ENCODE results near the gene PRDM7.
A peak's percentile ranks its signal among the peaks of the same experiment; 100 is the strongest.
"Not testable (repeated sequence)": the region's sequence is repeated elsewhere in the genome, so short reads cannot be mapped to it uniquely, and the experiment has no call there.

PRDM7 gene

DNA sequence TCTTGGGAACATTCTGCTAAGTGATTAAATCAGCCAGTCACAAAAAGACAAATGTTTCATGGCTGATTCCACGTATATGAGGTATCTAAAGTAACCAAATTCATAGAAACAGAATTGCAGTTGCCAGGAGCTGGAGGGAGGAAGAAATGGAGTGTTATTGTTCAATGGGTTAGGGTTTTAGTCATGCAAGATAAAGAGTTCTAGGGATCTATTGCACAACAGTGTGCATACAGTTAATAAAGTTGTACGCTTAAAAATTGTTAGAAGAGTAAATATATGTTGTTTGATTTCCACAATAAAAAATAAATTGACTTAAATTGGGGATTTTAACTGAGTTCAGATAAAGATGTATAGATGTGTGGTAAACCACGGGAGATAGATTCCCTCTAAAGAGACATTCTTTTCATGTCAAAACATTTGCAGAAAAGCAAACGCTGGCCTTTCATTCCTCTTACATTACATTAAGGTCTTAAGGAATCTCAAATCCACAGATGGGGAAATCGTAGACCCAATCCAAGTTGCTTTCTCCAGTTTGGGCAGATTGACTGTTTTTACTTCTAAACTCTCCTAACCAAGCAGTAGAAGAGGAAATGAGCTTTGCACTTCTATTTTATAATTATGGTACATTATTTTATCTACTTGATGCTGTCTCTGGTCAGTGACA, 4.6 kb downstream of the PRDM7 start:
- no peaks in the 10 kb centered on the region for H3K36me3 ChIP-seq
- H3K4me3 ChIP-seq = no peak overlapping the region
- H3K27ac ChIP-seq = no peak overlapping the region
- peaks cover 18 to 31% (median 26%) of the 10 kb centered on the region in 10 experiments for H3K4me1 ChIP-seq
- H3K9ac ChIP-seq = no peak overlapping the region
- peak in 1 of 11 experiments; percentile 21; a peak in 1 of 22 replicates for TF ChIP-seq Cebpa-rat (IDR thresholded peaks at IDR 0.05)
- no peaks in the 10 kb centered on the region for H3K27me3 ChIP-seq
- H3K9me3 ChIP-seq (replicated peaks in 1 of 11) = peaks cover 5 to 15% (median 9%) of the 10 kb centered on the region in 11 experiments; a peak in 18 of 22 replicates
- H3K4me2 ChIP-seq = no peak overlapping the region
- no peaks in the 10 kb centered on the region for H4K20me1 ChIP-seq

DNA sequence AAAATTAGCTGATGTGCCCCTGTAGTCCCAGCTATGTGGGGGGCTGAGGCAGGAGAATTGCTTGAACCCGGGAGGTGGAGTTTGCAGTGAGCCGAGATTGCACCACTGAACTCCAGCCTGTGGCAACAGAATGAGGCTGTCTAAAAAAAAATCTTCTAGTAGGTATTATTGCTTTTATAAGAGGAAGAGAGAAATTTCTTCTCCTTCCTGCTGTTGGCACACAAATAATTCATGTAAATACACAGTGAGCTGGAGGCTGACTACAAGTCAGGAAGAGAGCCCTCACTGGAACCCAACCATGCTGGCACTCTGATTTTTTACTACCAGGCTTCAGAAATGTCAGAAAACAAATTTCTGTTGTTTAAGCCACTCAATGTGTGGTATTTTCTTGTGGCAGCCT, 6.7 kb downstream of the PRDM7 start:
- Histone ChIP-seq H4K20me1 (no peaks in the 10 kb centered on the region), H3K9ac (peak overlapping the region in 6 of 11 experiments; percentile 1 to 58 (median 25); a peak in 8 of 22 replicates), H3K4me2 (peak overlapping the region; percentile 42 to 80 (median 60)), H3K36me3 (no peaks in the 10 kb centered on the region), H3K9me3 (replicated peaks in 1 of 11) (peaks cover 5 to 15% (median 9%) of the 10 kb centered on the region in 11 experiments; a peak in 18 of 22 replicates), H3K27ac (peak overlapping the region in 10 of 11 experiments; percentile 17 to 74 (median 56); a peak in 17 of 22 replicates), H3K4me1 (peaks cover 10 to 24% (median 18%) of the 10 kb centered on the region in 10 experiments), H3K4me3 (peak overlapping the region in 1 of 10 experiments; percentile 31; a peak in 1 of 20 replicates), H3K27me3 (no peaks in the 10 kb centered on the region)
- TF ChIP-seq Cebpa-rat (IDR thresholded peaks at IDR 0.05) = peak in 3 of 11 experiments; percentile 38 to 58 (median 38); a peak in 2 of 22 replicates

DNA sequence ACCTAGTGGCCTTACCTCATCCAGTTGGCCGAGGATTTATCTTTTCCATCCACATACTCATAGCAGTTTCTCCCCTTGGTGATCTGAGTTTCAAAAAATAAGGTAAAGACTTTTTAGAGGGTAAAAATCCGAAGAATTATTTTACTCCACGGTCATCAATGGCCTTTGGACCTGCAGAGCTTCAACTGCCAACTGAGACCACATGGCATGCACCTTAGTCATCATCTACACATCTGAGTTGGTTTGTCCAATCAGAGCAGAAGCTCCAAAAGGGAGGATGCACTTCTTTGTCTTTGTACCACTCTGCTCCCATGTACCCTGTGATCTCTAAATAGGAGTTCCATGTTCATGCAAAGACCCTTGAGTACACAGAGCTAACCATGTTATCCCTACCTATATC, 15.7 kb downstream of the PRDM7 start:
- peaks cover 0 to 7% (median under 1%) of the 10 kb centered on the region in 11 experiments; a peak in 8 of 22 replicates for H3K9me3 ChIP-seq (replicated peaks in 1 of 11)
- H3K9ac ChIP-seq = no peak overlapping the region

DNA sequence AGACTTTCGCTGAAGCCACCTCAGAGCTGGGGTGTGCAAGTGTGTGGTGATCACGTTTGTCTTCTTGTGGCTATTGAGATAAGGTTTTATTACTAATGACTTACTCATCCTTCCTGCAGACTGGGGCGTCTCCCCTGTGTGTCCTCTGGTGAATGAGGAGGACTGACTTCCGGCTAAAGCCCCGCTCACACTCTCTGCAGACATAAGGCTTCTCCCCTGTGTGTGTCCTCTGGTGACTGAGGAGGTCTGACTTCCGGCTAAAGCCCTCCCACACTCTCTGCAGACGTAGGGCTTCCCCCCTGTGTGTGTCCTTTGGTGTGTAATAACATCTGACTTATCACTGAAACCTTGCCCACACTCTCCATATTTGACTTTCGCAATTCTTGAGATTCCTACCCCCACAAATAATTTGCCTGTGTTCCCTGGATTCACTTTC, 19.4 kb downstream of the PRDM7 start:
- peaks cover 31 to 43% (median 37%) of the 10 kb centered on the region in 11 experiments for H3K9me3 ChIP-seq (replicated peaks in 1 of 11)
- no peak overlapping the region for H3K4me3 ChIP-seq
- H3K27ac ChIP-seq = no peak overlapping the region
- peaks cover 0 to 5% (median 0%) of the 10 kb centered on the region in 11 experiments; a peak in 1 of 22 replicates for H3K36me3 ChIP-seq
- TF ChIP-seq Cebpa-rat (IDR thresholded peaks at IDR 0.05) = no peak
- peak overlapping the region in 3 of 11 experiments; percentile 28 to 52 (median 41); a peak in 6 of 22 replicates for H3K4me2 ChIP-seq
- no peaks in the 10 kb centered on the region for H4K20me1 ChIP-seq
- H3K4me1 ChIP-seq = peaks cover 0 to 30% (median 0%) of the 10 kb centered on the region in 10 experiments; a peak in 7 of 20 replicates
- no peaks in the 10 kb centered on the region for H3K27me3 ChIP-seq
- no peak overlapping the region for H3K9ac ChIP-seq

More for the DNA sequence above, 15.7 kb downstream of the PRDM7 start:
- Histone ChIP-seq H3K4me3 (no peak overlapping the region), H3K4me2 (peak overlapping the region in 3 of 11 experiments; percentile 22 to 33 (median 27); a peak in 5 of 22 replicates), H3K36me3 (no peaks in the 10 kb centered on the region), H3K27me3 (no peaks in the 10 kb centered on the region), H3K4me1 (peaks cover 0 to 30% (median 0%) of the 10 kb centered on the region in 10 experiments; a peak in 7 of 20 replicates), H3K27ac (no peak overlapping the region), H4K20me1 (no peaks in the 10 kb centered on the region)
- no peak for TF ChIP-seq Cebpa-rat (IDR thresholded peaks at IDR 0.05)

DNA sequence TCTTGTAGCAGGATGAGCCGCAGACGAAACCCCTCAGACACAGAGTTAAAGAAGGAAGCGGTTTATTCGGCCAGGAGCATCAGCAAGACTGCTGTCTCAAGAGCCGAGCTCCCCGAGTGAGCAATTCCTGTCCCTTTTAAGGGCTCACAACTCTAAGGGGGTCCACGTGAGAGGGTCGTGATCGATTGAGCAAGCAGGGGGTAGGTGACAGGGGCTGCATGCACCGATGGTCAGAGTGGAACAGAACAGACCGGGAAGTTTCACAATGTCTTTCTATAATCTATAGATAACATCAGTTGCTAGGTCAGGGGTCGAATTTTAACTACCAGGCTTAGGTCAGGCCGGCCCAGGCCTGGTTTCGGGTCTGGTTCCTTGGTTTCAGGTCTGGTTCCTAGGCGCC, 20.6 kb downstream of the PRDM7 start:
- not testable (repeated sequence) for H4K20me1 ChIP-seq, H3K4me2 ChIP-seq, H3K9ac ChIP-seq, H3K4me3 ChIP-seq, H3K27ac ChIP-seq, H3K36me3 ChIP-seq, H3K27me3 ChIP-seq
- H3K9me3 ChIP-seq (replicated peaks in 1 of 11) = peaks cover 31 to 50% (median 39%) of the 10 kb centered on the region in 11 experiments
- peaks cover 0 to 26% (median 0%) of the 10 kb centered on the region in 10 experiments; a peak in 7 of 20 replicates for H3K4me1 ChIP-seq

DNA sequence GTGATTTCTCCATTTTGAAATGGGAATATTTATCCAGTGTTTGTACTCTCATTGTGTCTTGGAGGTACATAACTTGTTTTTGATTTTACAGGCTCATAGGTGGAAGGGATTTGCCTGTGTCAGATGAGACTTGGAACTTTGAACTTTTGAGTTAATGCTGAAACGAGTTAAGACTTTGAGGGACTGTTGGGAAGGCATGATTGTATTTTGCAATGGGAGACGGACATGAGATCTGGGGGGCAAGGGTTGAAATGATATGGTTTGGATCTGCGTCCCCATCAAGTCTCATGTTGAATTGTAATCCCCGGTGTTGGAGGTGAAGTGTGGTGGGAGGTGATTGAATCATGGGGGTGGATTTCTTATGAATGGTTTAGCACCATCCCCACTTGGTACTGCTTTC, 21.8 kb downstream of the PRDM7 start:
- H3K9me3 ChIP-seq (replicated peaks in 1 of 11) = peaks cover 31 to 50% (median 39%) of the 10 kb centered on the region in 11 experiments
- H3K4me3 ChIP-seq = 0 out of 20 replicates have a peak overlapping the region, but pooled peaks of 1 of the 10 experiments have one; percentile 17
- peaks cover 0 to 16% (median 0%) of the 10 kb centered on the region in 10 experiments; a peak in 7 of 20 replicates for H3K4me1 ChIP-seq
- no peak overlapping the region for H3K9ac ChIP-seq
- no peak for TF ChIP-seq Cebpa-rat (IDR thresholded peaks at IDR 0.05)
- H3K27ac ChIP-seq = no peak overlapping the region
- no peaks in the 10 kb centered on the region for H3K27me3 ChIP-seq
- no peaks in the 10 kb centered on the region for H4K20me1 ChIP-seq
- H3K36me3 ChIP-seq = peaks cover 0 to 5% (median 0%) of the 10 kb centered on the region in 11 experiments; a peak in 1 of 22 replicates
- no peak overlapping the region for H3K4me2 ChIP-seq

DNA sequence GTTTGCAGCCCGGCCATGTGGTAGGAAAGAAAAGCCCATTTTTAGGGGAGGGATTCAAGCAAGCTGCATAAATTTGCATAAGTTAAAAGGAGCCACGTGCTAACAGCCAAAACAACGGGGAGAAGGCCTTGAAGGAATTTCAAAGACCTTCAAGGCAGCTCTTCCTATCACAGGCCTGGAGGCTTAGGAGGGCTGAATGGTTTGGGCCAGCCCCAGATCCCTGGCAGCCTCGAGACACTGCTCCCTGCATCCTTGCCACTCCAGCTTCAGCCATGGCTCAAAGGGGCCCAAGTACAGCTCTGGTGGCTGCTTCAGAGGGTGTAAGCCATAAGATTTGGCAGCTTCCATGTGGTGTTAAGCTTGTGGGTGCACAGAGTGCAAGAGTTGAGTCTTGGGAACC, 22.6 kb downstream of the PRDM7 start:
- H3K27me3 ChIP-seq = no peaks in the 10 kb centered on the region
- H3K9ac ChIP-seq = no peak overlapping the region
- no peak for TF ChIP-seq Cebpa-rat (IDR thresholded peaks at IDR 0.05)
- peaks cover 0 to 14% (median 0%) of the 10 kb centered on the region in 10 experiments; a peak in 7 of 20 replicates for H3K4me1 ChIP-seq
- H3K36me3 ChIP-seq = peaks cover 0 to 5% (median 0%) of the 10 kb centered on the region in 11 experiments; a peak in 1 of 22 replicates
- no peaks in the 10 kb centered on the region for H4K20me1 ChIP-seq
- peak overlapping the region in 5 of 10 experiments; percentile 8 to 17 (median 13); a peak in 1 of 20 replicates for H3K4me3 ChIP-seq
- no peak overlapping the region for H3K4me2 ChIP-seq
- H3K9me3 ChIP-seq (replicated peaks in 1 of 11) = peaks cover 31 to 50% (median 39%) of the 10 kb centered on the region in 11 experiments
- no peak overlapping the region for H3K27ac ChIP-seq

DNA sequence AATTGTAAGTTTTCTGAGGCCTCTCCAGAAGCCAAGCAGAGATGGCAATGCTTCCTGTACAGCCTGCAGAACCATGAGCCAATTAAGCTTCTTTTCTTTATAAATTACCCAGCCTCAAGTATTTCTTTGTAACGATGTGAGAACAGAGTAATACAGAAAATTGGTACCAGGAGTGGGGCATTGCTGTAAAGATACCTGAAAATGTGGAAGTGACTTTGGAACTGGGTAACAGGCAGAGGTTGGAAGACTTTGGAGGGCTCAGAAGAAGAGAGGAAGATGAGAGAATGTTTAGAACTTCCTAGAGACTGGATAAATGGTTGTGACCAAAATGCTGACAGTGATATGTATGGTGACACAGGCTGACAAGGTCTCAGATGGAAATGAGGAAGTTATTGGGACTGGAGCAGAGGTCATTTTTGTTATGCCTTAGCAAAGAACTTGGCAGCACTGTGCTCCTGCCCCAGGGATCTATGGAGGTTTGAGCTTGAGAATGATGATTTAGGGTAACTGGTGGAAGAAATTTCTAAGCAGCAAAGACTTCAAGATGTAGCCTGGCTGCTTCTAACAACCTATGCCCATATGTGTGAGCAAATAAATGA, 23.1 kb downstream of the PRDM7 start:
- Histone ChIP-seq H3K27me3 (no peaks in the 10 kb centered on the region), H3K4me3 (peak overlapping the region in 1 of 10 experiments; percentile 8; a peak in 1 of 20 replicates), H3K9me3 (replicated peaks in 1 of 11) (peaks cover 31 to 50% (median 39%) of the 10 kb centered on the region in 11 experiments), H3K36me3 (peaks cover 0 to 5% (median 0%) of the 10 kb centered on the region in 11 experiments; a peak in 1 of 22 replicates), H3K9ac (no peak overlapping the region), H3K4me2 (no peak overlapping the region), H3K27ac (no peak overlapping the region), H3K4me1 (peaks cover 0 to 14% (median 0%) of the 10 kb centered on the region in 10 experiments; a peak in 7 of 20 replicates), H4K20me1 (no peaks in the 10 kb centered on the region)
- no peak for TF ChIP-seq Cebpa-rat (IDR thresholded peaks at IDR 0.05)

DNA sequence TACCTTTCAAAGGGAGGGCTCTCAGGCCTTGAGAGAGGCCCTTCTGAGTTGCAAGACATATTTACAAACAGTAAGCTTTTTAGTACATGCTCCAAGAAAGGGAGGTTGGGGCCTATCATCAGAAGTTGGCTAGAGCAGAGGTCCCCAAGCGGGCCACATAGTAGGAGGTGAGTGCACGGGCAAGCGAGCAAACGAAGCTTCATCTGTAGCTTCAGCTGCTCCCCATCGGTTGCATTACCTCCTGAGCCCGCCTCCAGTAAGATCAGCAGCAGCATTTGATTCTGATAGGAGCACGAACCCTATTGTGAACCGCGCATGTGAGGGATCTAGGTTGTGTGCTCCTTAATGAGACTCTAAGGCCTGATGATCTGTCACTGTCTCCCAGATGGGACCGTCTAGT, 26.2 kb downstream of the PRDM7 start:
- Histone ChIP-seq H3K36me3 (peaks cover 0 to 5% (median 0%) of the 10 kb centered on the region in 11 experiments; a peak in 1 of 22 replicates), H3K9ac (no peak overlapping the region), H4K20me1 (no peaks in the 10 kb centered on the region), H3K4me2 (no peak overlapping the region), H3K9me3 (replicated peaks in 1 of 11) (peaks cover 31 to 43% (median 32%) of the 10 kb centered on the region in 11 experiments), H3K27ac (no peak overlapping the region), H3K27me3 (no peaks in the 10 kb centered on the region), H3K4me3 (no peak overlapping the region), H3K4me1 (no peaks in the 10 kb centered on the region)
- TF ChIP-seq Cebpa-rat (IDR thresholded peaks at IDR 0.05) = no peak

Data from BLaER1 treated with 17β-estradiol and CSF1 and Interleukin-3, amounts not matched to agents 10 nM and 100 nM (cell line).